D721Med (cell line): ENCODE data around the gene CMC2.

Experiments
- DNase-seq: peaks from one replicate; pipeline ENCODE4 v3.0.0; 2011; ENCODE audit warnings: low spot score; ENCODE audit not compliant: insufficient read length
- FAIRE-seq: peaks from 2 replicates; lab custom pipeline; 2011; peaks lifted over from hg19 to GRCh38; lab: Jason Lieb, UNC
- TF ChIP-seq, protein P1 (sequence below): IDR thresholded peaks from 2 replicates; pipeline ENCODE4 v1.5.1; 2012; ENCODE audit warnings: mild to moderate bottlenecking, control low read depth; ENCODE audit not compliant: insufficient read depth; ENCODE audit errors: missing control alignments

The CMC2 gene

DNA sequence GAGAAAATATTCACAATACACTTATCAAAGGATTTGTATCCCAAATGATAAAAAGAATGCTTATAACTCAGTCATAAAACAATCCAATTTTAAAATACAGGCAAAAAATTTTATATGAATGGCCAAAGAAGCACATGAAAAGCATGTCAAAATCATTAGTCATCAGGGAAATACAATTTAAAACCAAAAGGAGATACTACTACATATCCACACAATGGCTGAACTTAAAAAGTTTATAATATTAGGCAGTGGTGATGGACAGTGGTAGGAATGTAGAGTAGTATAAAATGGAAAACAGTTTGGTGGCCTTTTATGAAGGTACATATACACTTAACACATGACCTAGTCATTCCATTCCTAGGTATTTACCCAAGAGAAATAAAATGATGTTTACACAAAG is 12.2 kb downstream of the CMC2 start:
- TF ChIP-seq, protein P1, sequence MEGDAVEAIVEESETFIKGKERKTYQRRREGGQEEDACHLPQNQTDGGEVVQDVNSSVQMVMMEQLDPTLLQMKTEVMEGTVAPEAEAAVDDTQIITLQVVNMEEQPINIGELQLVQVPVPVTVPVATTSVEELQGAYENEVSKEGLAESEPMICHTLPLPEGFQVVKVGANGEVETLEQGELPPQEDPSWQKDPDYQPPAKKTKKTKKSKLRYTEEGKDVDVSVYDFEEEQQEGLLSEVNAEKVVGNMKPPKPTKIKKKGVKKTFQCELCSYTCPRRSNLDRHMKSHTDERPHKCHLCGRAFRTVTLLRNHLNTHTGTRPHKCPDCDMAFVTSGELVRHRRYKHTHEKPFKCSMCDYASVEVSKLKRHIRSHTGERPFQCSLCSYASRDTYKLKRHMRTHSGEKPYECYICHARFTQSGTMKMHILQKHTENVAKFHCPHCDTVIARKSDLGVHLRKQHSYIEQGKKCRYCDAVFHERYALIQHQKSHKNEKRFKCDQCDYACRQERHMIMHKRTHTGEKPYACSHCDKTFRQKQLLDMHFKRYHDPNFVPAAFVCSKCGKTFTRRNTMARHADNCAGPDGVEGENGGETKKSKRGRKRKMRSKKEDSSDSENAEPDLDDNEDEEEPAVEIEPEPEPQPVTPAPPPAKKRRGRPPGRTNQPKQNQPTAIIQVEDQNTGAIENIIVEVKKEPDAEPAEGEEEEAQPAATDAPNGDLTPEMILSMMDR: no peak
- DNase-seq (no peak), FAIRE-seq (no peak)

DNA sequence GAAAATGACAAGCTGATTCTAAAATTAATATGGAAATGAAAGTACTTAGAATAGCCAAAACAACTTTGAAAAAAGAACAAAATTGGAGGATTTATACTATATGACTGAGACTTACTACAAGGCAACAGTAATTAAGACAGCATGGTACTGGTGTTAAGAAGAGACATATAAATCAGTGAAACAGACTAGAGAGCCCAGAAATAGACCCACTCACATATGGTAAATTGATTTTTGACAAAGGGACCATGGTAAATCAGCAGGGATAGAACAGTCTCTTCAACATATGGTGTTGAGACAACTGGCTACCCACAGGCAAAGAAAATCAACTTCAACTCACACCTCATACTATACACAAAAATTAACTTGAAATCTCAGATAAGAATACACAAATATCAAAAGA is 12.9 kb downstream of the CMC2 start:
- TF ChIP-seq, protein P1: no peak

DNA sequence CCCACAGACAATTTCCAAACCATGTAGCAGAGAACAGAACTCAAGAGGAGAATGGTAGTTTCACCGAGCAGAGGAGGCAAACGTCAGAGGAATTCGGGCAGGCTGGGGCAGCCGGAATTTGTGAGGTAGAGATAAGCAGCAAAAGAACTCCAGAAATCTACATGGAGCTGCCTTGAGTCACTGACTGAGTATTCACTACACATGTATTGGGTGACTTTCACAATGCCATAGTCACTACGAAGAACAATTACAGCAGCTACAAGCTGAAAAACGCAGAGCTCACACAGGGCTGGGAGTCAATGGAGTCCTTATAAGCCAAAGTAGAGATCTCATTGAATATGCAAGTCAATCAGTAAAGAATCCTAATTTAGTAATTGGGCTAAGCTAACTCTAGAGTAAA is 13.4 kb downstream of the CMC2 start:
- TF ChIP-seq, protein P1: no peak
- DNase-seq (no peak), FAIRE-seq (no peak)

More for the DNA sequence above, 12.9 kb downstream of the CMC2 start:
- FAIRE-seq (no peak), DNase-seq (no peak)

DNA sequence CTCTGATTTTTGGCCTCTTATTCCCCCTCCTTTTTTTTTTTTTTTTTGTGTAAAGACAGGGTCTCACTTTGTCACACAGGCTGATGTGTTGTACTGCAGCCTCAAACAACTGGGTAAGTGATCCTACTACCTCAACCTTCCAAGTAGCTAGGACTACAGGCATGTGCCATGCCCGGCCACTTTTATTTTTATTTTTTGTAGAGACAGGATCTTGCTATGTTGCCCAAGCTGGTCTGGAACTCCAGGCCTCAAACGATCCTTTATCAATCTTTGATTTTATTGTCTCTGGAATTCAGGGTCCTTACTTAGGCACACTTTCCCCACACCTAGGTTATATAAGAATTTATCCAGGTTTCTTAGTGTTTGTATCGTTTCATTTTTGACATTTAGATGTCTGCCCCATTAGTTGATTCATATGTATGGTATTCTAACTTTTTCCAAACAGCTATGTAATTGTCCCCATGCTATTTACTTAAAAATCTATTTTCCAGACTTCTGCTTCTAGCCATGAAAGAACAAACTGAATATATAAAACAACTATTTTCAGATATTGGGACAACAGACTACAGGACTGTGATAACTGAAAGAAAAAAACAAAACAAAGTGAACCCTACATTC is 13.9 kb downstream of the CMC2 start:
- FAIRE-seq (no peak), DNase-seq (no peak)
- TF ChIP-seq, protein P1: no peak

DNA sequence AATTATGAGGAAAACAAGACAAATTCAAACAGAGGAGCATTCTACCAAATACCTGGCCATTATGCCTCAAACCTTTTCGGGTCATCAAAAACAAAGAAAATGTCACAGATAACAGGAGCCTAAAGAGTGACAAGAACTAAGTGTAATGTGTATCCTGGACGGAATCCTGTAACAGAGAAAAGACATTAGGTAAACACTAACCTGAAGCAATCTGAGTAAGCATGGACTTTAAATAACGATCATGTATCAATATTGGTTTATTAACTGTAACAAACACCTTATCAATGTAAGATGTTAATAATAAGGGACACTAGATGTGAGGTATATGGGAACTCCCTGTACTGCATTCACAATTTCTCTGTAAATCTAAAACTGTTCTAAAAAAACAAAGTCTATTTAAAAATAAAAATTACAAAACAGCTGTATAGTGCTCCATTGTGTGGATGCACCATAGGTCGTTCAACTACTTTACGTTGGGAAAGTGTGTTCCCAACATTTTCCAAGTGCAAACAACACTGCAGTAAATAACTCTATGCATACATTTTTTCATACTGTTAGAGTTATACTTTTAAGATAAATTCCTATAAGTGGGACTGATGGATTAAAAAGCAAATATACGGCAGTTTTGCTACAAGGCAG is 14.8 kb downstream of the CMC2 start:
- FAIRE-seq (no peak), DNase-seq (no peak)
- TF ChIP-seq, protein P1: no peak

GRCh38 chr16:80990978-80991377 is 15.7 kb downstream of the CMC2 start:
- TF ChIP-seq, protein P1: no peak
- DNase-seq (no peak), FAIRE-seq (no peak)

GRCh38 chr16:80990577-80990976 is 16.1 kb downstream of the CMC2 start:
- no peak for DNase-seq
- TF ChIP-seq, protein P1: no peak
- no peak for FAIRE-seq
